ENCODE measurements around the gene DHX9. TPM values are rescaled to one million over a fixed set of nuclear protein-coding genes. Genes with fewer than 3 reads are reported as not detected.

Gene DHX9
- total RNA-seq, 1 donor from 2014 or later, result 118 TPM

GRCh38 chr1:182884872-182885271 lies 45.7 kb downstream of the DHX9 start:
- no peak for DNase-seq (ENCODE audit: low read depth)
- Histone ChIP-seq H3K27me3 (ENCODE audit: control insufficient read depth, insufficient read depth, low read length) (no peaks in the 10 kb centered on the region), H3K36me3 (ENCODE audit: control insufficient read depth, insufficient read depth, low read length) (no peaks in the 10 kb centered on the region), H3K4me3 (ENCODE audit: low read depth, low read length) (no peak overlapping the region)
- no peak for TF ChIP-seq CTCF (IDR thresholded peaks at IDR 0.05; ENCODE audit: insufficient read depth, low read length, poor library complexity, severe bottlenecking)

GRCh38 chr1:182885591-182885990 lies 46.4 kb downstream of the DHX9 start:
- DNase-seq (ENCODE audit: low read depth), result no peak
- no peak overlapping the region for H3K4me3 ChIP-seq (ENCODE audit: low read depth, low read length)
- H3K27me3 ChIP-seq (ENCODE audit: control insufficient read depth, insufficient read depth, low read length), result no peaks in the 10 kb centered on the region
- no peak for TF ChIP-seq CTCF (IDR thresholded peaks at IDR 0.05; ENCODE audit: insufficient read depth, low read length, poor library complexity, severe bottlenecking)
- no peaks in the 10 kb centered on the region for H3K36me3 ChIP-seq (ENCODE audit: control insufficient read depth, insufficient read depth, low read length)

- Histone ChIP-seq H3K27me3 (ENCODE audit: control insufficient read depth, insufficient read depth, low read length) (no peaks in the 10 kb centered on the region), H3K36me3 (ENCODE audit: control insufficient read depth, insufficient read depth, low read length) (peaks cover 2% of the 10 kb centered on the region), H3K4me3 (ENCODE audit: low read depth, low read length) (no peak overlapping the region)
- DNase-seq (ENCODE audit: low read depth), result no peak
- no peak for TF ChIP-seq CTCF (IDR thresholded peaks at IDR 0.05; ENCODE audit: insufficient read depth, low read length, poor library complexity, severe bottlenecking)
These were observed 47.8 kb downstream of the DHX9 start for GRCh38 chr1:182886985-182887384.

GRCh38 chr1:182888736-182889531 lies 49.8 kb downstream of the DHX9 start:
- H3K4me3 ChIP-seq (ENCODE audit: low read depth, low read length), result no peak overlapping the region
- peaks cover 2% of the 10 kb centered on the region for H3K36me3 ChIP-seq (ENCODE audit: control insufficient read depth, insufficient read depth, low read length)
- no peak for DNase-seq (ENCODE audit: low read depth)
- no peak for TF ChIP-seq CTCF (IDR thresholded peaks at IDR 0.05; ENCODE audit: insufficient read depth, low read length, poor library complexity, severe bottlenecking)
- H3K27me3 ChIP-seq (ENCODE audit: control insufficient read depth, insufficient read depth, low read length), result no peaks in the 10 kb centered on the region

- no peak for TF ChIP-seq CTCF (IDR thresholded peaks at IDR 0.05; ENCODE audit: insufficient read depth, low read length, poor library complexity, severe bottlenecking)
- Histone ChIP-seq H3K27me3 (ENCODE audit: control insufficient read depth, insufficient read depth, low read length) (no peaks in the 10 kb centered on the region), H3K4me3 (ENCODE audit: low read depth, low read length) (no peak overlapping the region), H3K36me3 (ENCODE audit: control insufficient read depth, insufficient read depth, low read length) (peaks cover 2% of the 10 kb centered on the region)
- DNase-seq (ENCODE audit: low read depth), result no peak
These were observed 50.9 kb downstream of the DHX9 start for GRCh38 chr1:182889997-182890396.
